ENCODE measurements around the gene LRRC71.

LRRC71 gene

DNA sequence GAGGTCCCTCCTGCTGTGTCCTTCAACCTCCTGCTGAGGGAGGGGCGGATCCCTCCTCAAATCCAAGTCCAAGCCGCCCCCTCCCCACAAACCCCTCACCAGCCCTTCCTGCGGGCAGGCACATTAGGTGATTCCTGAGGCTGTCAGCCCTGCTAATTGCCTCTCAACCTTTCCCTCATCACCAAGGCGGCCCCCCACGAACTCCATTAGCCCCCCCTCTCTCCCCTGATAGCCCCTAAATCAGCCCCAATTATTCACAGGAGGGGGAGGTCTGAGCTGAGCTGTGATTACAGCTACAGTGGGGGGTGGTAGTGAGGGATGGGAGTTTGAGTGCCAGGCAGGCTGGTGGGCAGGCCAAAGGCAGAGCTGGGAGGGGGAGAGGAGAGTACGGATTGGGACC lies 32.7 kb upstream of the LRRC71 start:
- no peak overlapping the region for H3K4me3 ChIP-seq (ENCODE audit: low read depth, low read length)
- TF ChIP-seq, protein P1, sequence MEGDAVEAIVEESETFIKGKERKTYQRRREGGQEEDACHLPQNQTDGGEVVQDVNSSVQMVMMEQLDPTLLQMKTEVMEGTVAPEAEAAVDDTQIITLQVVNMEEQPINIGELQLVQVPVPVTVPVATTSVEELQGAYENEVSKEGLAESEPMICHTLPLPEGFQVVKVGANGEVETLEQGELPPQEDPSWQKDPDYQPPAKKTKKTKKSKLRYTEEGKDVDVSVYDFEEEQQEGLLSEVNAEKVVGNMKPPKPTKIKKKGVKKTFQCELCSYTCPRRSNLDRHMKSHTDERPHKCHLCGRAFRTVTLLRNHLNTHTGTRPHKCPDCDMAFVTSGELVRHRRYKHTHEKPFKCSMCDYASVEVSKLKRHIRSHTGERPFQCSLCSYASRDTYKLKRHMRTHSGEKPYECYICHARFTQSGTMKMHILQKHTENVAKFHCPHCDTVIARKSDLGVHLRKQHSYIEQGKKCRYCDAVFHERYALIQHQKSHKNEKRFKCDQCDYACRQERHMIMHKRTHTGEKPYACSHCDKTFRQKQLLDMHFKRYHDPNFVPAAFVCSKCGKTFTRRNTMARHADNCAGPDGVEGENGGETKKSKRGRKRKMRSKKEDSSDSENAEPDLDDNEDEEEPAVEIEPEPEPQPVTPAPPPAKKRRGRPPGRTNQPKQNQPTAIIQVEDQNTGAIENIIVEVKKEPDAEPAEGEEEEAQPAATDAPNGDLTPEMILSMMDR (IDR thresholded peaks at IDR 0.05; ENCODE audit: low read depth, low read length) = no peak
- H3K4me1 ChIP-seq = peaks cover 47% of the 10 kb centered on the region
- no peaks in the 10 kb centered on the region for H3K36me3 ChIP-seq
- H3K27me3 ChIP-seq = no peaks in the 10 kb centered on the region
- H3K9me3 ChIP-seq = no peaks in the 10 kb centered on the region
- DNase-seq = no peak

DNA sequence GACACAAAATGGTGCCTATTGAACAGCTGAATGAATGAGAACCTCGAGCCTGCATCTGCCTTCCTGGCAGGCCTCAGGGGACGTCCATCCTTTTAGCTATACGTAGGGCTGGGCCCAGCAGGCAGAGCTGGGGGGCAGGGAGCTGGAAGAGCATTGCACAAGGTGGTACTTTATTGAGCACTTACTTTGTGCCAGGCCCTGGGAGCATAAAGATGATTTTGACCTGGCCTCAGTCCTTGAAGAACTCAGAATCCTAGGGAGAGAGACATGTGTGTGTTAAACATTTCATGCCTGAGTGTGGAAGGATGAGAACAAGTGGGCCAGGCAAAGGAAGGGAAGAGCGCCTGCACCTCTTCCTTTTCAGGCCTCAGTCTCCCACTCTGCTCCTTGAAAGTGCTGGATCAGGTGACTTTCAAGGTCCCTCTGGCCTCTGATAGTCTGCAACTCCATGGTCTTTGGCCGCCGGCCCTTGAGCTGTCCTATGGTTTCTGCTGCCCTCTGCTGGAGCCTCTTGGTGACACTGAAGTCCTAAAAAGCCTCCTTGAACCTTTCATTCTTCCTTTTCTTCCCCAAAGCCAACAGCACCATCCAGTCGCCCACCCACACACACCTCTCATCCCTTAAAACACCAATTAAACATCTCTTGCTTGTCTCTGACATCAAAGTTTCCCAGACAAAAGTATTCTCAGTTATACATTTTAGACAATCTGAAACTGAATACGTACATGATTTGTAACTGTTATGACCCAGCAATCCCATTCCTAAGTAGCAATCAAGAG lies 30.4 kb upstream of the LRRC71 start:
- no peaks in the 10 kb centered on the region for H3K27me3 ChIP-seq
- H3K4me1 ChIP-seq = peaks cover 39% of the 10 kb centered on the region
- TF ChIP-seq, protein P1 (IDR thresholded peaks at IDR 0.05; ENCODE audit: low read depth, low read length) = peak; percentile 95
- no peaks in the 10 kb centered on the region for H3K9me3 ChIP-seq
- DNase-seq = peak; percentile 88
- no peak overlapping the region for H3K4me3 ChIP-seq (ENCODE audit: low read depth, low read length)
- no peaks in the 10 kb centered on the region for H3K36me3 ChIP-seq

DNA sequence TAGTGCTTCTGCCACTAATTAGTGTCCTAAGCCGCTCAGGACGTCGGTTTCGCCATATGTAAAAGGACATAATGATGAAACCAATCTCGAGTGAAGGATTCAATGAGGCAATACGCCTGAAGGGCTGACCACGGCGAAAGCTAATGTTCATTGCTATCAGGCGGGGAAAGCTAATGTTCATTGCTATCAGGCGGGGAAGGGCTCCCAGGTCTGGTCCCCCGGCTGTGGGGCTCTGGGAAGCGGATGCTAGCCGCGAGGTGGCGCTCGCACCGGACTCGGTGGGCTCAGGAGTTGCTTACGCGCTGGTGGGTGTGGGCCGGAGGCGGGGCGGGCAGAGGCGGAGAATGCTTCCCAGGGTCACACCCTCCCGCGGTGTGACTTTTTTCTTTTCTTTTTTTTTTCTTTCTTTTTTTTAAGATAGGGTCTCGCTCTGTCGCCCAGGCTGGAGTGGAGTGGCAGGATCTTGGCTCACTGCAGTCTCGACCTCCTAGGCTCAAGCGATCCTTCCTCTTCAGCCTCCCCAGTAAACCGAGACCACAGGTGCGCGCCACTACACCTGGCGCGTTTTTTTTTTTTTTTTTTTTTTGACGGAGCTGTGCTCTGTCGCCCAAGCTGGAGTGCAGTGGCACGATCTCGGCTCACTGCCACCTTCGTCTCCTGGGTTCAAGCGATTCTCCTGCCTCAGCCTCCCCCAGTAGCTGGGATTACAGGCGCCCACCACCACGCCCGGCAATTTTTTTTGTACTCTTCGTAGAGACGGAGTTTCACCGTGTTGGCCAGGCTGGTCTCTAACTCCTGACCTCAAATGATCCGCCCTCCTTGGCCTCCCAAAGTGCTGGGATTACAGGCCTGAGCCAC lies 28.0 kb upstream of the LRRC71 start:
- H3K27me3 ChIP-seq = no peaks in the 10 kb centered on the region
- TF ChIP-seq, protein P1 (IDR thresholded peaks at IDR 0.05; ENCODE audit: low read depth, low read length) = peak; percentile 85
- peaks cover 43% of the 10 kb centered on the region for H3K4me1 ChIP-seq
- H3K9me3 ChIP-seq = no peaks in the 10 kb centered on the region
- DNase-seq = peak; percentile 96
- no peaks in the 10 kb centered on the region for H3K36me3 ChIP-seq
- H3K4me3 ChIP-seq (ENCODE audit: low read depth, low read length) = peak overlapping the region; percentile 15; the same call in 1 of the 2 replicates

DNA sequence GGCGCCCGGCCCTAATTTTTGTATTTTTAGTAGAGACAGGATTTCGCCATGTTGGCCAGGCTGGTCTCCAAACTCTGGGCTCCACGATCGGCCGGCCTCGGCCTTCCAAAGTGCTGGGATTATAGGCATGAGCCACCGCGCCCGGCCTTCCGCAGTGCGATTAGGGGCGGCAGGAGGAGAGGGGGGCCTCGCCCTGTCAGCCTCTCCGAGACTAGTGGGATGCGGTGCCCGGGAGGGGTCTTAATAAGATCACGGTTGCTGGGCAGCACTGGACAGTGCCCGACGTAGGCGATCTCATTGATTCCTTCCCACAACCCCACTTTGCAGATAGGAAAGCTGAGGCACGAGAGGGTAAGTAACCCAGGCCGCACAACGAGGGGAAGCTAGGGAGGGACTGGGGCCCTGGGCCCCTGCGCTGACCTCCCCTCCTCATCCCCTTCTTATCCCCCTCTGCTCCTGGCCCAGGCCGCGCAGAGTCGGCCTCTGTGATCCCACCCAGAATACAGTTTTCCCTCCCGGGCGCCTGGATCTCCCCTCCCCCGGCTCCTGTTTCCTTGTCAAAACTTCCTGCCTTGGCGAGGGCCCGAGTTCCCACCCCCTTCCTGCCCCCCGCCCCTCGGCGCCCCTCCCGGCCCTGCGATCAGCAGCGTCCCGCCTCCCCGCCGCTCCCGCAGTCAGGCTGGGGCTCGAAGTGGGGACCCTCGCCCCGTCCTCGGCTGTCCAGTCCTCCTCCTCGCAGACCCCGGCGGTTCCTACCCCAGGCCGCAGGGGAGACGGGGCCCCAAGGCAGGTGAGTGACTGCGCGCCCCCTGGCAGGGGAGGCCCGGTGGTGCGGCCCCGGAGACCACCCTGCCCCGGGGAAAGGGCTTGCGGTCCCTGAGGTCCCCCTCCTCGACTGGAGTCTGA lies 27.1 kb upstream of the LRRC71 start, which contains the start of gene PEAR1:
Gene PEAR1 (plus strand): TSS at position 671 of the 906 bp plus-strand sequence. CDS start 10,209 bp downstream, outside the sequence.
- TF ChIP-seq, protein P1 (IDR thresholded peaks at IDR 0.05; ENCODE audit: low read depth, low read length) = no peak
- Histone ChIP-seq H3K4me3 (ENCODE audit: low read depth, low read length) (no peak within 1 kb of the TSS), H3K9me3 (no peaks in the 10 kb centered on the region), H3K4me1 (peaks cover 52% of the 10 kb centered on the region), H3K27me3 (no peaks in the 10 kb centered on the region), H3K36me3 (no peaks in the 10 kb centered on the region)
- DNase-seq = no peak

DNA sequence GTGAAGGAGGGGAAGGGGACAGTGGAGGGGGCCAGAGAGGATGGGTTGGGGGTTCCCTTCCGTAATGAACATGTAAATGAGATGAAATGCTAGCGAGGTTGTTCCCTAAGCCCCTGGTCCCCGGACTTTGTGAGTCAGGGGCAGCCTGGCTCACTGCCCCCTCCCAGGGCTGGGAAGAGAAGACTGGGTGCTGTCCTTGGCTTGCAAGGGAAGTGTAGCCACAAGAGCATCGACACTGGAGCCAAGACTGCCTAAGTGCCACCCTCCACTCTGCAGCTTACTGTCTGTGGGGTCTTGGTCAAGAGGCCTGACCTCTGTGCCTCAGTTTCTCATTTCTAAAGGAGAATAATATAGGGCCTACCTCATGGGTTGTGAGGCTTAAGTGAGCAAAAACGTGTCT lies 26.4 kb upstream of the LRRC71 start:
- no peak for DNase-seq
- Histone ChIP-seq H3K4me1 (peaks cover 58% of the 10 kb centered on the region), H3K4me3 (ENCODE audit: low read depth, low read length) (no peak overlapping the region), H3K27me3 (no peaks in the 10 kb centered on the region), H3K36me3 (no peaks in the 10 kb centered on the region), H3K9me3 (no peaks in the 10 kb centered on the region)
- TF ChIP-seq, protein P1 (IDR thresholded peaks at IDR 0.05; ENCODE audit: low read depth, low read length) = no peak
